ENCODE results near the gene IL2RG. TPM values are rescaled to one million over a fixed set of nuclear protein-coding genes. Genes with fewer than 3 reads are reported as not detected.

The IL2RG gene
- total RNA-seq, 2 experiments from 2014 or later: 144 to 148 TPM

GRCh38 chrX:71131510-71131909 is 20.1 kb upstream of the IL2RG start:
- CTCF ChIA-PET: interaction anchor here (0.6 to 3.7 kb wide), 4 partner anchors 31 to 1634 kb away, joined by 3 to 60 read pairs (median 4); no protein-coding TSS in a partner anchor
- Mint-ChIP-seq H3K9me3 (no peaks in the 10 kb centered on the region), H3K4me1 (ENCODE audit: low read depth) (peaks cover 10% of the 10 kb centered on the region), H3K27me3 (ENCODE audit: low read depth) (no peaks in the 10 kb centered on the region), H3K27ac (no peak overlapping the region), H3K4me3 (no peak overlapping the region), H3K36me3 (ENCODE audit: low read depth) (peaks cover 30% of the 10 kb centered on the region)
- no peak for DNase-seq
- intact Hi-C loops (cut with micrococcal nuclease): no loop called here

GRCh38 chrX:71128915-71129765 is 17.8 kb upstream of the IL2RG start:
- CTCF ChIA-PET: interaction anchor here (0.6 to 3.7 kb wide), 12 partner anchors 10 to 89 kb away, joined by 3 to 60 read pairs (median 4); partner anchors contain the start of genes IL2RG, MED12 and SNX12
- Mint-ChIP-seq H3K27ac (peak overlapping the region; percentile 80), H3K9me3 (no peaks in the 10 kb centered on the region), H3K4me1 (ENCODE audit: low read depth) (peaks cover 10% of the 10 kb centered on the region), H3K36me3 (ENCODE audit: low read depth) (peaks cover 35% of the 10 kb centered on the region), H3K27me3 (ENCODE audit: low read depth) (no peaks in the 10 kb centered on the region), H3K4me3 (no peak overlapping the region)
- DNase-seq: peak; percentile 82
- intact Hi-C loops (cut with micrococcal nuclease): loop anchor here (1.0 to 2.0 kb wide), 4 partner anchors 10 to 159 kb away; no protein-coding TSS in a partner anchor

- CTCF ChIA-PET: interaction anchor here (0.8 to 3.7 kb wide), 8 partner anchors 9 to 50 kb away, joined by 3 to 60 read pairs (median 8); partner anchors contain the start of genes IL2RG and MED12
- peaks cover 10% of the 10 kb centered on the region for H3K4me1 Mint-ChIP-seq (ENCODE audit: low read depth)
- no peaks in the 10 kb centered on the region for H3K27me3 Mint-ChIP-seq (ENCODE audit: low read depth)
- peaks cover 36% of the 10 kb centered on the region for H3K36me3 Mint-ChIP-seq (ENCODE audit: low read depth)
- no peak for DNase-seq
- intact Hi-C loops (cut with micrococcal nuclease): loop anchor here (2.0 kb wide), 1 partner anchor 129 kb away; no protein-coding TSS in a partner anchor
- no peaks in the 10 kb centered on the region for H3K9me3 Mint-ChIP-seq
- peak overlapping the region; percentile 34 for H3K27ac Mint-ChIP-seq
- no peak overlapping the region for H3K4me3 Mint-ChIP-seq
These were observed 16.9 kb upstream of the IL2RG start for GRCh38 chrX:71128166-71128833.

- no peaks in the 10 kb centered on the region for H3K9me3 Mint-ChIP-seq
- peaks cover 7% of the 10 kb centered on the region for H3K36me3 Mint-ChIP-seq (ENCODE audit: low read depth)
- peaks cover 16% of the 10 kb centered on the region for H3K4me1 Mint-ChIP-seq (ENCODE audit: low read depth)
- no peaks in the 10 kb centered on the region for H3K27me3 Mint-ChIP-seq (ENCODE audit: low read depth)
- intact Hi-C loops (cut with micrococcal nuclease): loop anchor here (1.0 to 2.0 kb wide), 4 partner anchors 9 to 50 kb away; partner anchors contain the start of gene SNX12
- peak overlapping the region; percentile 78 for H3K4me3 Mint-ChIP-seq
- no peak for DNase-seq
- CTCF ChIA-PET: interaction anchor here (0.9 to 2.5 kb wide), 5 partner anchors 10 to 23 kb away, joined by 3 to 12 read pairs (median 7); no protein-coding TSS in a partner anchor
- peak overlapping the region; percentile 90 for H3K27ac Mint-ChIP-seq
These were observed 7.7 kb upstream of the IL2RG start for GRCh38 chrX:71118985-71119535.

GRCh38 chrX:71118032-71118984 is 6.9 kb upstream of the IL2RG start, which contains the start of gene MED12:
Gene MED12 (plus strand): TSS chrX:71118596. CDS start chrX:71118755, 159 bp downstream.
- H3K27me3 Mint-ChIP-seq (ENCODE audit: low read depth): no peaks in the 10 kb centered on the region
- CTCF ChIA-PET: interaction anchor here (0.5 to 2.5 kb wide), 10 partner anchors 11 to 63 kb away, joined by 3 to 12 read pairs (median 6); no protein-coding TSS in a partner anchor
- H3K27ac Mint-ChIP-seq: peak within 1 kb of the TSS; percentile 90
- peaks cover 21% of the 10 kb centered on the region for H3K4me1 Mint-ChIP-seq (ENCODE audit: low read depth)
- H3K9me3 Mint-ChIP-seq: no peaks in the 10 kb centered on the region
- intact Hi-C loops (cut with micrococcal nuclease): loop anchor here (1.0 to 2.0 kb wide), 3 partner anchors 8 to 50 kb away; partner anchors contain the start of gene SNX12
- H3K36me3 Mint-ChIP-seq (ENCODE audit: low read depth): peaks cover 7% of the 10 kb centered on the region
- peak within 1 kb of the TSS; percentile 78 for H3K4me3 Mint-ChIP-seq
- peak; percentile 90 for DNase-seq

- DNase-seq: no peak
- Mint-ChIP-seq H3K4me1 (ENCODE audit: low read depth) (peaks cover 25% of the 10 kb centered on the region), H3K36me3 (ENCODE audit: low read depth) (peaks cover 7% of the 10 kb centered on the region), H3K27me3 (ENCODE audit: low read depth) (no peaks in the 10 kb centered on the region), H3K4me3 (no peak overlapping the region), H3K27ac (peak overlapping the region; percentile 90), H3K9me3 (no peaks in the 10 kb centered on the region)
- CTCF ChIA-PET: interaction anchor here (1.5 to 2.5 kb wide), 4 partner anchors 12 to 18 kb away, joined by 7 to 12 read pairs (median 9); no protein-coding TSS in a partner anchor
- intact Hi-C loops (cut with micrococcal nuclease): no loop called here
These were observed 6.0 kb upstream of the IL2RG start for GRCh38 chrX:71117358-71117757.

GRCh38 chrX:71111921-71112431 is 599 bp upstream of the IL2RG start:
- H3K27ac Mint-ChIP-seq: peak overlapping the region; percentile 95
- peaks cover 32% of the 10 kb centered on the region for H3K4me1 Mint-ChIP-seq (ENCODE audit: low read depth)
- intact Hi-C loops (cut with micrococcal nuclease): loop anchor here (1.0 to 5.0 kb wide), 9 partner anchors 9 to 1510 kb away; partner anchors contain the start of genes CXCR3, NONO, SNX12 and TAF1
- no peaks in the 10 kb centered on the region for H3K9me3 Mint-ChIP-seq
- CTCF ChIA-PET: interaction anchor here (0.8 to 3.2 kb wide), 6 partner anchors 10 to 172 kb away, joined by 3 to 20 read pairs (median 6); partner anchors contain the start of gene NONO
- DNase-seq: no peak
- no peaks in the 10 kb centered on the region for H3K27me3 Mint-ChIP-seq (ENCODE audit: low read depth)
- peak overlapping the region; percentile 93 for H3K4me3 Mint-ChIP-seq
- H3K36me3 Mint-ChIP-seq (ENCODE audit: low read depth): peaks cover 43% of the 10 kb centered on the region

GRCh38 chrX:71109051-71109450 is 2.3 kb downstream of the IL2RG start:
- peak overlapping the region; percentile 95 for H3K27ac Mint-ChIP-seq
- H3K4me3 Mint-ChIP-seq: peak overlapping the region; percentile 93
- CTCF ChIA-PET: interaction anchor here (1.4 to 2.3 kb wide), 2 partner anchors 8 to 10 kb away, joined by 5 to 8 read pairs; no protein-coding TSS in a partner anchor
- intact Hi-C loops (cut with micrococcal nuclease): no loop called here
- H3K4me1 Mint-ChIP-seq (ENCODE audit: low read depth): peaks cover 50% of the 10 kb centered on the region
- H3K27me3 Mint-ChIP-seq (ENCODE audit: low read depth): no peaks in the 10 kb centered on the region
- H3K36me3 Mint-ChIP-seq (ENCODE audit: low read depth): peaks cover 60% of the 10 kb centered on the region
- DNase-seq: no peak
- no peaks in the 10 kb centered on the region for H3K9me3 Mint-ChIP-seq

GRCh38 chrX:71107762-71108360 is 3.5 kb downstream of the IL2RG start:
- Mint-ChIP-seq H3K4me1 (ENCODE audit: low read depth) (peaks cover 55% of the 10 kb centered on the region), H3K27me3 (ENCODE audit: low read depth) (no peaks in the 10 kb centered on the region), H3K9me3 (no peaks in the 10 kb centered on the region), H3K27ac (peak overlapping the region; percentile 95), H3K36me3 (ENCODE audit: low read depth) (peaks cover 62% of the 10 kb centered on the region), H3K4me3 (peak overlapping the region; percentile 93)
- intact Hi-C loops (cut with micrococcal nuclease): no loop called here
- DNase-seq: peak; percentile 73
- CTCF ChIA-PET: interaction anchor here (1.5 kb wide), 1 partner anchor 21 kb away, joined by 3 read pairs; no protein-coding TSS in a partner anchor

- Mint-ChIP-seq H3K4me3 (peak overlapping the region; percentile 93), H3K27me3 (ENCODE audit: low read depth) (no peaks in the 10 kb centered on the region), H3K9me3 (no peaks in the 10 kb centered on the region), H3K4me1 (ENCODE audit: low read depth) (peaks cover 57% of the 10 kb centered on the region), H3K27ac (peak overlapping the region; percentile 95), H3K36me3 (ENCODE audit: low read depth) (peaks cover 62% of the 10 kb centered on the region)
- intact Hi-C loops (cut with micrococcal nuclease): no loop called here
- CTCF ChIA-PET: interaction anchor here (1.5 kb wide), 1 partner anchor 21 kb away, joined by 3 read pairs; no protein-coding TSS in a partner anchor
- no peak for DNase-seq
These were observed 4.1 kb downstream of the IL2RG start for GRCh38 chrX:71107245-71107644.
